T-cell (primary cell): Measurements from ENCODE around the gene ITGB3BP. TPM values are rescaled to one million over a fixed set of nuclear protein-coding genes. Genes with fewer than 3 reads are reported as not detected.
A peak's percentile ranks its signal among the peaks of the same experiment; 100 is the strongest.

ENCODE experiments used
- ATAC-seq, 4 experiments: fragments of 200-7000 bp in 3 of 4; fragments of 150-1000 bp in 1 of 4; cut with Tn5 transposase; replicated peaks in 1 of 4; 1 replicate in 3 of 4; 2 replicates in 1 of 4; pipeline ENCODE4 v1.10.0; 2021; ENCODE audit warnings: moderate library complexity in 3 of 4, mild to moderate bottlenecking in 2 of 4, moderate number of reproducible peaks in 1 of 4
- CTCF ChIA-PET, 2 donors: fragments of 300-600 bp; sonication (Branson Sonifier 250); formaldehyde crosslinking; loops; one replicate each; lab custom pipeline; 2022; ENCODE audit warnings: antibody characterized with exemption in 2 of 2; lab: Charles Lee
- POLR2A ChIA-PET, 2 donors: fragments of 300-600 bp; sonication (Branson Sonifier 250); formaldehyde crosslinking; loops; one replicate each; lab custom pipeline; 2022; ENCODE audit warnings: antibody characterized with exemption in 2 of 2; lab: Charles Lee
- DNase-seq, 35 experiments: peaks; one replicate each; pipeline versions ENCODE4 v3.0.0 to v3.0.0-alpha.2; 2013 to 2023
- H3K27ac ChIP-seq: one replicate; pipeline ENCODE4 v1.5.1; 2013; ENCODE audit warnings: low read length
- H3K27me3 ChIP-seq, 2 experiments: replicated peaks in 1 of 2; 1 replicate in 1 of 2; 2 replicates in 1 of 2; pipeline versions ENCODE4 v1.6.1 to v1.7.0; 2013; ENCODE audit warnings: low read length in 1 of 2, mixed read lengths in 1 of 2; ENCODE audit not compliant: control insufficient read depth in 2 of 2, insufficient read depth in 2 of 2; ENCODE audit errors: extremely low read depth in 1 of 2
- H3K36me3 ChIP-seq, 2 donors: 1 replicate in 1 of 2; 2 replicates in 1 of 2; pipeline versions ENCODE4 v1.6.1 to v1.7.0; 2013; ENCODE audit warnings: low read length in 1 of 2; ENCODE audit not compliant: control insufficient read depth in 2 of 2, insufficient read depth in 1 of 2; ENCODE audit errors: extremely low read depth in 1 of 2
- H3K4me1 ChIP-seq, 2 experiments: 1 replicate in 1 of 2; 2 replicates in 1 of 2; pipeline versions ENCODE4 v1.6.1 to v1.7.0; 2013; ENCODE audit warnings: low read length in 2 of 2, mixed read lengths in 1 of 2; ENCODE audit not compliant: insufficient read depth in 2 of 2, control insufficient read depth in 1 of 2; ENCODE audit errors: extremely low read depth in 1 of 2
- H3K4me3 ChIP-seq, 2 donors: 1 replicate in 1 of 2; 2 replicates in 1 of 2; pipeline versions ENCODE4 v1.5.1 to v1.7.0; 2013; ENCODE audit warnings: mild to moderate bottlenecking in 2 of 2, low read length in 1 of 2, moderate library complexity in 1 of 2; ENCODE audit not compliant: control insufficient read depth in 1 of 2; ENCODE audit errors: extremely low read depth in 1 of 2
- H3K9me3 ChIP-seq: 2 replicates; pipeline ENCODE4 v1.7.0; 2013
- H3K27ac Mint-ChIP-seq, 2 donors: one replicate each; pipeline ENCODE4 v1.8.0; 2020 to 2021; ENCODE audit warnings: mild to moderate bottlenecking in 2 of 2, mixed read lengths in 2 of 2
- H3K27me3 Mint-ChIP-seq, 2 donors: one replicate each; pipeline ENCODE4 v1.8.0; 2021 to 2022; ENCODE audit warnings: mixed read lengths in 2 of 2
- H3K36me3 Mint-ChIP-seq: one replicate; pipeline ENCODE4 v1.8.0; 2021; ENCODE audit warnings: mixed read lengths
- H3K4me1 Mint-ChIP-seq, 3 donors: one replicate each; pipeline ENCODE4 v1.8.0; 2020 to 2022; ENCODE audit warnings: mixed read lengths in 3 of 3, mild to moderate bottlenecking in 1 of 3
- H3K4me3 Mint-ChIP-seq, 3 donors: one replicate each; pipeline ENCODE4 v1.8.0; 2020 to 2022; ENCODE audit warnings: mild to moderate bottlenecking in 3 of 3, mixed read lengths in 3 of 3, moderate library complexity in 3 of 3
- H3K9me3 Mint-ChIP-seq, 3 donors: one replicate each; pipeline ENCODE4 v1.8.0; 2020 to 2022; ENCODE audit warnings: mixed read lengths in 3 of 3
- WGBS: methylation state at CpG from one replicate; pipeline ENCODE4 v1.1.5; 2013; ENCODE audit warnings: missing lambda C conversion rate; ENCODE audit not compliant: insufficient coverage; 5-methylcytosine and 5-hydroxymethylcytosine counted together
- total RNA-seq, 35 experiments: library from RNA in 6 of 35; stranded (reverse) in 6 of 35; fragments of 120-200 nt in 1 of 35; gene quantifications; one replicate each; pipeline versions ENCODE4 v1.2.1 to v1.2.4 and lab custom pipeline; 2013 to 2026

ITGB3BP gene
- total RNA-seq, 5 donors from 2014 or later (not counting 1 experiment from before 2014, with no cell fraction given) = 16.6 to 27.3 (median 22.5) TPM

DNA sequence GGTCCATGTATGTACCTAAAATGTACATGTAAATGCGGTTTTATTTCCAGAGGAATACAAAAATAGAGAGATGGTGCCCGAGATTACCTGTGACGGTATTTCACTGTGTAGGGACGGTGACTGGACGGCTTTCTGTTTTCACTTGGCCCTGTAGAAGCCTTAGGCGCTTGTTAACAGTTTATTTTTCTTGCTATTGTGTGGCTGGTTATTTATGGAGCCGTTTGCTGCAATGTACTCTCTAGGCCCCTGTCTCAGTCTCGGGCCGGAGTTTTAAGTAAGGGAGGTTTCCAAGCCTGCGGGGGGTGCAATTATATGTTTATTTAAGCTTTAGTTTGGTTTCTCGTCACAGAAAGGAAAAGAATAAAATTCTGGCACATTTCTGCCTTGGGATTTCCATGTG, 713 bp upstream of the ITGB3BP start:
- peak overlapping the region; percentile 95 to 97 for H3K27ac Mint-ChIP-seq
- Histone ChIP-seq H3K27me3 (no peaks in the 10 kb centered on the region), H3K27ac (peak overlapping the region; percentile 87), H3K4me3 (peak overlapping the region; percentile 82 to 91), H3K36me3 (no peaks in the 10 kb centered on the region), H3K4me1 (peaks cover 3 to 12% of the 10 kb centered on the region in 2 experiments), H3K9me3 (no peaks in the 10 kb centered on the region)
- POLR2A ChIA-PET = interaction anchor here in 1 of 2 donors (0.6 kb wide), 1 partner anchor 1074 kb away, joined by 3 read pairs; no protein-coding TSS in a partner anchor
- CTCF ChIA-PET = interaction anchor here in 1 of 2 donors (2.1 kb wide), 1 partner anchor 14 kb away, joined by 6 read pairs; no protein-coding TSS in a partner anchor
- 7% methylated on average over 3 of the region's 11 CpGs for WGBS
- no peaks in the 10 kb centered on the region for H3K27me3 Mint-ChIP-seq
- DNase-seq = peak in 1 of 35 experiments; percentile 0
- peak; percentile 13 to 26 (median 20) for ATAC-seq
- peak overlapping the region; percentile 89 to 91 (median 91) for H3K4me3 Mint-ChIP-seq
- H3K9me3 Mint-ChIP-seq = no peaks in the 10 kb centered on the region
- peaks cover 5% of the 10 kb centered on the region for H3K36me3 Mint-ChIP-seq
- peaks cover 24 to 37% (median 32%) of the 10 kb centered on the region in 3 donors for H3K4me1 Mint-ChIP-seq

DNA sequence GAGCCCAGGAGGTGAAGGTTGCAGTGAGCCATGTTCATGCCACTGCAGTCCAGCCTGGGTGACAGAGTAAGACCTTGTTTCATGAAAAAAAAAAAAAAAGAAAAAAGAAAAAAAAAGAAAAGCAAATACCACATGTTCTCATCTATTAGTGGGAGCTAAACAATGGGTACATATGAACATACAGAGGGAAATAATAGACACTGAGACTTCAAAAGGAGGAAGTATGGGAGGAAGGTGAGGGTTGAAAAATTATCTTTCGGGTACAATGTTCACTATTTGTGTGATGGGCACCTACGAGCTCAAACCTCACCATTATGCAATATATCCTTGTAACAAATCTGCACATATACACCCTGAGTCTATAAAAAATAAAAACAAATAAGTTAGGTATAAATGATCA, 6.4 kb downstream of the ITGB3BP start:
- Histone ChIP-seq H3K9me3 (no peaks in the 10 kb centered on the region), H3K36me3 (peaks cover 0 to 2% of the 10 kb centered on the region in 2 donors), H3K4me3 (no peak overlapping the region), H3K4me1 (no peaks in the 10 kb centered on the region), H3K27me3 (no peaks in the 10 kb centered on the region), H3K27ac (no peak overlapping the region)
- DNase-seq = no peak
- H3K36me3 Mint-ChIP-seq = no peaks in the 10 kb centered on the region
- ATAC-seq = no peak
- no peak overlapping the region for H3K27ac Mint-ChIP-seq
- ChIA-PET CTCF (interaction anchor here in 1 of 2 donors (1.1 kb wide), 1 partner anchor 20 kb away, joined by 3 read pairs; no protein-coding TSS in a partner anchor), POLR2A (no interaction called here)
- WGBS = no CpG with 5 or more reads among the region's 2 CpGs
- H3K4me3 Mint-ChIP-seq = no peak overlapping the region
- H3K27me3 Mint-ChIP-seq = no peaks in the 10 kb centered on the region
- no peaks in the 10 kb centered on the region for H3K9me3 Mint-ChIP-seq
- peaks cover 2 to 8% (median 7%) of the 10 kb centered on the region in 3 donors for H3K4me1 Mint-ChIP-seq

DNA sequence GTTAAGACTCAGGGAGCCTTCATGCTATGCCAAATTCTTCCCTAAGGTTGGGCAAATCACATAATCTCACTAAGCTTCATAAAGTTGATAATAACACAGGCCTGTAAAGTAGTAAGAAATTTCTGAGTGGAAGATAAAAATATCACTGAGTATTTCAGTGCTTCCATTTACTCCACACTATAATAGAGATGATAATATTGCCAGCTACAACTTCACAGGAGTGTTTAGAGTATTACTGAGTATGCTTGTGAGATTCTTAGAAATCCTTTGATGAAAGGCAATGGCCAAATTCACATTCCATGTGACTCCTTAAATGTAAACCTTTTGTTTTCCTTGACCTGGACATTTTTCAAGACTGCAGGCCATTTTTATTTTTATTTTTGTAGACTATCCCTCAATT, 10.4 kb downstream of the ITGB3BP start:
- ChIA-PET POLR2A (interaction anchor here in 1 of 2 donors (0.6 kb wide), 1 partner anchor 1409 kb away, joined by 3 read pairs; no protein-coding TSS in a partner anchor), CTCF (no interaction called here)
- no peak overlapping the region for H3K4me3 Mint-ChIP-seq
- no peaks in the 10 kb centered on the region for H3K27me3 Mint-ChIP-seq
- no peaks in the 10 kb centered on the region for H3K4me1 Mint-ChIP-seq
- no peaks in the 10 kb centered on the region for H3K9me3 Mint-ChIP-seq
- no peak for DNase-seq
- H3K36me3 Mint-ChIP-seq = peaks cover 7% of the 10 kb centered on the region
- no peak overlapping the region for H3K27ac Mint-ChIP-seq
- peaks cover 0 to 5% of the 10 kb centered on the region in 2 donors for H3K36me3 ChIP-seq
- no peak overlapping the region for H3K27ac ChIP-seq
- H3K4me3 ChIP-seq = no peak overlapping the region
- H3K27me3 ChIP-seq = no peaks in the 10 kb centered on the region
- no peaks in the 10 kb centered on the region for H3K4me1 ChIP-seq
- ATAC-seq = no peak
- no peaks in the 10 kb centered on the region for H3K9me3 ChIP-seq

DNA sequence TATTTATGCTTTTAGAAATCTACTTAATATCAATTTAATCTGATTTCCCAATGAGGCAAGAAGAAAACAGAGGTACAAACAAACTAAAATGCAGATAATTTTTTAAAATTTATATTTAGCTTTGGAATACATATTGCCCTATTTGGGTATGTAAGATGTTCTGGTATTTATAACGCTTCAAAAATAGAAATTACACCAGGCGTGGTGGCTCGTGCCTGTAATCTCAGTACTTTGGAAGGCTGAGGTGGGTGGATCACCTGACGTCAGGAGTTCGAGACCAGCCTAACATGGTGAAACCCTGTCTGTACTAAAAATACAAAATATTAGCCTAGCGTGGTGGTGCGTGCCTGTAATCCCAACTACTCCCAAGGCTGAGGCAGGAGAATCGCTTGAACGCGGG, 13.3 kb downstream of the ITGB3BP start:
- no peak for ATAC-seq
- no peak overlapping the region for H3K27ac Mint-ChIP-seq

DNA sequence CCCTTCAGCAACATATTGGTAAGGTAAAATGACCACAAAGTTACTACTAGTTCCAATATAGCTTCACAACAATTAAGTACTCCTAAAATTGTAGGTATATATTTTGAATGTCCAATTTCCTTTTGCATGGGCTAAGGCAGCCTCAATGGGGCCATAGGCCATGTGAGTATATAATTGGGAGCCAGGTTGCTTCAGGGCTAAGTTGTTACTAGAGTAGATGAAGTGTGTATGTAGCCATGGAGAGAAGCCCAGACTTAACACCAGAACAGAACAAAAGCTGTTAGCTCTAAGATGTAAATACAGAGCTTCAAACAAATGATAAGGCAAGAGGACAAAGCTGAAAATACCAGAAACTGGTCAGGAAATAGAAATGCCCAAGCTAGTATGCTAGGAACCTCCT, 16.2 kb downstream of the ITGB3BP start:
- no peaks in the 10 kb centered on the region for H3K4me1 ChIP-seq
- H3K4me3 ChIP-seq = no peak overlapping the region
- Mint-ChIP-seq H3K4me3 (no peak overlapping the region), H3K27ac (no peak overlapping the region), H3K9me3 (no peaks in the 10 kb centered on the region), H3K36me3 (peaks cover 28% of the 10 kb centered on the region), H3K27me3 (no peaks in the 10 kb centered on the region), H3K4me1 (no peaks in the 10 kb centered on the region)
- no peaks in the 10 kb centered on the region for H3K9me3 ChIP-seq
- DNase-seq (no peak), ATAC-seq (no peak)
- ChIA-PET CTCF (no interaction called here), POLR2A (no interaction called here)
- no peak overlapping the region for H3K27ac ChIP-seq
- peaks cover 0 to 8% of the 10 kb centered on the region in 2 donors for H3K36me3 ChIP-seq
- H3K27me3 ChIP-seq = no peaks in the 10 kb centered on the region

More for the DNA sequence above, 13.3 kb downstream of the ITGB3BP start:
- no peaks in the 10 kb centered on the region for H3K4me1 ChIP-seq
- no peaks in the 10 kb centered on the region for H3K27me3 ChIP-seq
- no peak for DNase-seq
- no peak overlapping the region for H3K27ac ChIP-seq
- POLR2A ChIA-PET = no interaction called here
- 98% methylated on average over 7 of the region's 10 CpGs for whole genome bisulfite sequencing
- Mint-ChIP-seq H3K9me3 (no peaks in the 10 kb centered on the region), H3K36me3 (peaks cover 23% of the 10 kb centered on the region), H3K27me3 (no peaks in the 10 kb centered on the region), H3K4me3 (no peak overlapping the region), H3K4me1 (no peaks in the 10 kb centered on the region)
- no peaks in the 10 kb centered on the region for H3K9me3 ChIP-seq
- peaks cover 0 to 8% of the 10 kb centered on the region in 2 donors for H3K36me3 ChIP-seq
- CTCF ChIA-PET = no interaction called here
- H3K4me3 ChIP-seq = no peak overlapping the region

DNA sequence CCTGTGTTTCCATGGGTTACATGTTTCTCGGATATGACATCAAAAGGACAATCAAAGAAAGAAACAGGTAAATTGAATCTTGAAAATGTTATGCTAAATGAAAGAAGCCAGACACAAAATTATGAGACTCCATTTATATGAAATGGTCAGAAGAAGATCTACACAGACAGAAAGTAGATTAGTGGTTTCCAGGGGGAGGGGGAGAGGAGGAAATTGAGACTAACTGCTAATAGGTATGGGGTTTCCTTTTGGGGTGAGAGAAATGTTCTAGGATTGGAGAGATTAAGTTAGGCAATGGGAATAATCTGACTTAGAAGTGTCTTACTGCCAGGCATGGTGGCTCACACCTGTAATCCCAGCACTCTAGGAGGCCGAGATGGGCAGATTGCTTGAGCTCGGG, 21.8 kb downstream of the ITGB3BP start:
- POLR2A ChIA-PET = no interaction called here

More for the DNA sequence above, 21.8 kb downstream of the ITGB3BP start:
- Mint-ChIP-seq H3K27ac (no peak overlapping the region), H3K4me3 (no peak overlapping the region), H3K4me1 (peaks cover 0 to 3% (median 0%) of the 10 kb centered on the region in 3 donors), H3K27me3 (no peaks in the 10 kb centered on the region), H3K36me3 (peaks cover 46% of the 10 kb centered on the region), H3K9me3 (no peaks in the 10 kb centered on the region)
- CTCF ChIA-PET = no interaction called here
- no peak for DNase-seq
- Histone ChIP-seq H3K4me3 (no peak overlapping the region), H3K27me3 (no peaks in the 10 kb centered on the region), H3K36me3 (no peaks in the 10 kb centered on the region), H3K9me3 (no peaks in the 10 kb centered on the region), H3K4me1 (no peaks in the 10 kb centered on the region), H3K27ac (no peak overlapping the region)
- ATAC-seq = no peak
- WGBS = 100% methylated on average over 2 of the region's 3 CpGs
